SIG-M5 (cell line): Measurements from ENCODE around the gene TRAPPC2L.
"Not testable (repeated sequence)": the region's sequence is repeated elsewhere in the genome, so short reads cannot be mapped to it uniquely, and the experiment has no call there.

Experiments
- DNase-seq: peaks from one replicate; lab custom pipeline; 2025; lab: John Stamatoyannopoulos, UW

The TRAPPC2L gene

DNA sequence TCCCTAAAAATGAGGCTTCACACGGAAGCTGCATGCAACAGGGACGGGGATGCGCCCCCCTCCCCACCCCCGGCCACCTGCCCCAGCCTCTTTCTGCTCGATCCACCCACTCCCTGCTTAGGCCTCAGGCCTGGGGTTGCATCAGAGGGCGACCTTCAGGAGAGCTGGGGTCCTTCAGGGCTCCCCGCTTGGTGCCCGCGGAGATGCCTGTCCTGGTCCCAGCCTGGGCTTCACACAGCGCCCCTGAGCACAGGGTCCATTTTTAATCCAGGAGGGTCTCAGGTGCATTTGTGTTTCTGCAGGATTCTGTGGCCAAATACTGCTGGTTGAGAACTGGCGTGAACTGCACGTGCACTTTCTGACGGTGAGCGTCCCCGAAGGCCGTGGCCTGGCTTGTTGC is 37.8 kb upstream of the TRAPPC2L start:
- no peak for DNase-seq

DNA sequence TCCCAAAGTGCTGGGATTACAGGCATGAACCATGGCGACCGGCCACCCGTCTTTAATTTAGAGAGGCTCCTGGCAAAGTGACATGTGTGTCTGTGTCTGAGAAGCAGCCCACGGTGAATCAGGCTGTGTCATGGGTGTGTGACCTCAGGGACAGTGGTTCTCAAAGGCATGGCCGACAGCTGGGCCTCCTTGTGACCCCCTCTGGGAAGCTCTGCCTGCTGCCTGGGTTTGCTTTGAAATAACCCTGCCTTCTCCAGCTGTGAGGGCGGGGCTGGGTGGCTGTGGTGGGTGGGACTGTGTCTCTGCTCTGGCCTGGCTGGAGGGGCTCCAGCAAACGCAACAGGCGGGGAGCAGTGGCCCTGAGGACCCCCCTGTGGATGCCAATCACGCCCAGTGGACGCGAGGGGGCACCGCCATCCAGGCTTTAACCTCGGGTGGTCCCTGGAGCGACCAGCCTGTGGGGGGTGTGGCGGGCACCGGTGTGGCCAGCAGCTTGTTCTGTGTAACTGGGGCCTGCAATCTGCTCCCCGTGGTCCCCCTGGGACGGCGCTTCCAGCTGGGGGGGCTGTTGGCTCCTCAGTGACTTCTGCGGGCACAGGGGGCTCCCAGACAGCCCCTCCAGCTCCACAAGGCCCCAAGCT is 36.4 kb upstream of the TRAPPC2L start:
- DNase-seq = no peak

- DNase-seq = no peak
Measured at GRCh38 chr16:88821168-88821850, 35.6 kb upstream of the TRAPPC2L start.

DNA sequence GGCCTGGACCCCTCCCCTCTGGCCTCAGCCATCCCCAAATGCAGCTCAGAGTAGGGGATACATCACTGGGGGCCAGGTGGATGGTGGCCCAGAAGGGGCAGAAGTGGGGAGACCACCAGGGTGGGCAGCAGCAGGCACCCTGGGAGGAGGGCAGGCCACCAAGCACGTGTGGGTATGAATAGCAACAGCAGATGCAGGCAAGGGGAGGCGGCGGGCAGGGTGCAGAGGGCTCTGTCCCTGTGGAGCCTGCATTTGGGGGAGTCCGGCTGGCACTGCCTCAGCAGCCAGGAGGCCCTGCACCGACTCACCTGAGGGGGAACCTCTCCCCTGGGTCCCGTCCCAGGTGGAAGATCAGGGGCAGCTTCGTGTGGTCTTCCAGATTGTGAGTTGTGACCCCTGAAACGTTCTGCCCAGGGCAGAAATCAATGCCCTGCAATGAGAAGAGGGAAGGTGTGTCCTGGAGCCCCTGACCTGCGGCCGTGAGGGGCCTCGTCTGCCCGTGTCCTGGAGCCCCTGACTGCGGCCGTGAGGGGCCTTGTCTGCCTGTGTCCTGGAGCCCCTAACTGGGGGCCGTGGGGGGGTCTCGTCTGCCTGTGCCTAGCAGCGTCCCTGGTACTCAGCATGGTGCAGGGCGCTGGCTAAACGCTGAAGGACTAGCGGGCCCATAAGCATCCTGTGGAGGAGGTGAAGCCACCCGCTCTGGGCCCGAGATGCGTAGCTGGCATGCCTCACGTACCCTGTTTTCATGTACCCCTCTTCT is 34.5 kb upstream of the TRAPPC2L start:
- DNase-seq = no peak

GRCh38 chr16:88823646-88824045 is 33.3 kb upstream of the TRAPPC2L start:
- not testable (repeated sequence) for DNase-seq

- DNase-seq = no peak
Measured at GRCh38 chr16:88824256-88825077, 32.5 kb upstream of the TRAPPC2L start.

DNA sequence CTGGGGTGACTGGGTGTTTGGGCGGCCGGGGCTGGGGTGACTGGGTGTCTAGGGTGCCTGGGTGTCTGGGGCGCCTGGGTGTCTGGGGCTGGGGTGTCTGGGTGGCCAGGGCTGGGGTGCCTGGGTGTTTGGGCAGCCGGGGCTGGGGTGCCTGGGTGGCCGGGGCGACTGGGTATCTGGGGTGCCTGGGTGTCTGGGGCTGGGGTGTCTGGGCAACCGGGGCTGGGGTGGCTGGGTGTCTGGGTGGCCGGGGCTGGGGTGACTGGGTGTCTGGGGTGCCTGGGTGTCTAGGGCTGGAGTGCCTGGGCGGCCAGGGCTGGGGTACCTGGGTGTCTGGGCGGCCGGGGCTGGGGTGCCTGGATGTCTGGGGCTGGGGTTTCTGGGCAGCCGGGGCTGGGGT is 31.8 kb upstream of the TRAPPC2L start:
- no peak for DNase-seq

GRCh38 chr16:88826070-88826840 is 30.7 kb upstream of the TRAPPC2L start:
- no peak for DNase-seq

GRCh38 chr16:88827727-88828126 is 29.2 kb upstream of the TRAPPC2L start:
- no peak for DNase-seq

GRCh38 chr16:88828711-88829110 is 28.2 kb upstream of the TRAPPC2L start:
- DNase-seq = no peak

DNA sequence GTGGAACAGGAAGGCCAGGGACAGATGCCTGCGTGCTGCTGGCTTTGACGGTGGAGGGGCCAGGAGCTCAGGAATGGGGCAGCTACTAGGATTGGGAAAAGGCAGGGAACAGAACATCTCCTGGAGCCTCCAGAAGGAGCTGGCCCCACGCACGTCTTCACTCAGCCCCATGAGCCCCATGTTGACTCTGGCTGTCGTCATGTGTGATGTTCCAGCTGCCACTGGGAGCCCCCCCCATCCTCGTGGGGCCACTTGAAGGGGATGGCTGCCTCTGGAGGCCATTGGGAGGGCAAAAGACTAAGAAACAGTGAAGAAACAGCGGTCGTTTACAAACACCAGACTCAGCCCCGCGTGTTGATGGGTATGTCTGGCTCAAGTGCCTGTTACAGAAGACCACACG is 26.7 kb upstream of the TRAPPC2L start:
- DNase-seq = no peak

DNA sequence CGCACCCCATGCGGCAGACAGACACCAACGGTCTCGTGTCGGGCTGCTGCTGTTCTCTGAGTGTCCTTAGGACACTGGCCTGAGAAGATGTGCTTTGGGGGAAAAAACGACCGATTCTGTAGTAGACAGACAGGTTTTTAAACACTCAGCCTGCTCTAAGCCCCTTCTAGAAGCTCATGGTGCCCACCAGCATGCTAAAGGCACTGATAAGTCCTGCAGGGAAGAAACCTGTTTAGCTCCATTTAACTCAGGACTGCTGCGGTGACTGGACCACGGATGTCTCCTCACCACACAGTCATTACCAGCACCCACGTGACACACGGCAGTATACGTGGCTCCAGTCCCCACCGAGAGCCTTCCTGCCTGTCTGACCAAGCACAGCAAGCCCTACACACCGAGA is 26.1 kb upstream of the TRAPPC2L start:
- DNase-seq = no peak

GRCh38 chr16:88831838-88832237 is 25.1 kb upstream of the TRAPPC2L start:
- no peak for DNase-seq

DNA sequence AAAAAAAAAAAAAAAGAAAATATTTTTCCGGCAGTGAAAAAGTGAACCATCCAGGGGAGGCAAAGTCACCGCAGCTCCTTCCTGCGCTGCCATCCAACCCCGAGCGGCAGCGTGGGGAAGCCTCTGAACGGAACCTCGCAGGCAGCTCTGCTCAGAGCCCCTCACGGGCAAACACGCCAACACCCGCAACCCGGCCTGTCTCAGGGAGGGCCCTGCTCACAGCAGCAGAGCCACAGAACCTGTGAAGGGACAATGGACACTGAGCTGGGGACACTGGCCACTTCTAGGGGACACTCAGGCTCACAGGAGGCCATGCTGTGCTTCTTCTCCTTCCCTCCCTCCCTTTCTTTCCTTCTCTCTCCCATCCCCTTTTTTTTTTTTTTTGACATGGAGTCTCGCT is 23.8 kb upstream of the TRAPPC2L start:
- no peak for DNase-seq

- no peak for DNase-seq
Measured at GRCh38 chr16:88834670-88835069, 22.3 kb upstream of the TRAPPC2L start.

- no peak for DNase-seq
Measured at GRCh38 chr16:88835383-88835782, 21.5 kb upstream of the TRAPPC2L start.

GRCh38 chr16:88835818-88836217 is 21.1 kb upstream of the TRAPPC2L start:
- no peak for DNase-seq

DNA sequence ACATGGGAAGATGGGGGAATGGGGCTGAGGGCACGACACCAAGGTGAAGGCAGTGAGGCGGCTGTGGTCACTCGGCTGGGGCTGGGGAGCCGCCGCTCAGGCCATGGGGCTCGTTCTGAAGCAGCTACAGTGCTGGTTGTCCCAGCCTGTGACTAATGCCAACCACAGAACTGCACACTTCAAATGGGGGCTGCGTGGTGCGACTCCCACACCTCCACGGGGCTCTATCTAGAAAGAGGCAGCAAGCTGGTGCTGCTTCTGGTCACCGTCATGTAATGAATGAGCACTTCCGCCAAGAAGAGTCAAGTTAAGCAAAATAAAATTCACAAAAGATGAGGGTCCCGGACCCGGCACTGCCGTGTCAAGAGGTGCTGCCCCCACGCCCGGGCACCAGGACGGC is 20.1 kb upstream of the TRAPPC2L start:
- no peak for DNase-seq

- no peak for DNase-seq
Measured at GRCh38 chr16:88837806-88838205, 19.1 kb upstream of the TRAPPC2L start.

DNA sequence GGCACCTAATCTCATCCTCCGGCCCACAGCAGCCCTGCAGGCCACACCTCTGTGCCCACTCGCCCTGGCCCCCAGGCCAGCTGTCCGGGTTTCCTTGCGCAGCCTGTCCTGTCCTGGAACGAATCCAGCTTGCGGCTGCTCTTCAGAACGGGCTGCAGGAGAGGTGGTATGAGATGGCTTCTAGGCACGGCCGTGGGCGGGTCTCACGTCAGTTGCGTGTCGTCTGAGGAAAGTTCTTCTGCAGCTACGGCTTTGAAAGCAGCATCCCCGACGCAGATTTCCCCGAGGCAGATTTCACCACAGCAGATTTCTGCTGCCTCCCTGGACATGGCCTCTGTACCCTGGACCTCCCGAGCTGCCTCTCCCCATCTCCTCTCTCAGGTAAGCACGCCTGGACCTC is 18.4 kb upstream of the TRAPPC2L start:
- no peak for DNase-seq

DNA sequence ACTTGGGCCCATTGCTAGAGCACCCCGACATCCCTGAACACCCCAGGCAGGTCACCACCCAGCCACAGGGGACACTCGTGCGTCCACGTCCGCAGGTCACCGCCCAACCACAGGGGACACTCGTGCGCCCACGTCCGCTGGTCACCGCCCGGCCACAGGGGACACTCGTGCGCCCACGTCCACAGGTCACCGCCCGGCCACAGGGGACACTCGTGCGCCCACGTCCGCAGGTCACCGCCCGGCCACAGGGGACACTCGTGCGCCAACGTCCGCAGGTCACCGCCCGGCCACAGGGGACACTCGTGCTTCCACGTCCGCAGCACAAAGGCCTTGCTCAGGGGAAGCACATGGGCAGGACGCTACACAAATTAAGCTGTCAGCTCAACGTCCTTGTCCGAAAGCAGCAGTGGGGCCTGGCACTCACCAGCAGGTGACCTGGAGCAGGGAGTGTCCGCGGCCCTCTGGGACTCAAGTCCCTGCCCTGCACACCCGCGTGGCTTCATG is 17.8 kb upstream of the TRAPPC2L start:
- no peak for DNase-seq
